ENCODE measurements around the gene TCEAL5.

GRCh38 chrX:103256651-103257050 is 19.9 kb downstream of the TCEAL5 start:
- TF ChIP-seq CTCF (IDR thresholded peaks at IDR 0.05) (no peak), POLR2A (IDR thresholded peaks at IDR 0.05) (no peak), EP300 (IDR thresholded peaks at IDR 0.05; ENCODE audit: low read depth) (no peak)

Data from transverse colon (tissue), 3 donors.